Liver (tissue), 9 donors: ENCODE measurements around the gene LCMT1. TPM values are rescaled to one million over a fixed set of nuclear protein-coding genes. Genes with fewer than 3 reads are reported as not detected.

ENCODE experiments used
- DNase-seq: peaks from one replicate; pipeline ENCODE4 v3.0.0-alpha.2; 2017; ENCODE audit warnings: low spot score
- H3K27ac ChIP-seq, 2 donors: one replicate each; pipeline ENCODE4 v1.7.0; 2013; ENCODE audit warnings: inconsistent platforms in 2 of 2, low read length in 2 of 2, control low read depth in 1 of 2, low read depth in 1 of 2, mild to moderate bottlenecking in 1 of 2
- H3K27me3 ChIP-seq, 4 donors: one replicate each; pipeline versions ENCODE4 v1.6.1 to v1.7.0; 2013; ENCODE audit warnings: low read length in 3 of 4, inconsistent platforms in 1 of 4, mild to moderate bottlenecking in 1 of 4, moderate library complexity in 1 of 4; ENCODE audit not compliant: control insufficient read depth in 4 of 4, insufficient read depth in 4 of 4
- H3K36me3 ChIP-seq, 4 donors: one replicate each; pipeline versions ENCODE4 v1.6.1 to v1.7.0; 2013; ENCODE audit warnings: low read length in 3 of 4, mild to moderate bottlenecking in 3 of 4, low read depth in 1 of 4, moderate library complexity in 1 of 4; ENCODE audit not compliant: control insufficient read depth in 4 of 4, insufficient read depth in 3 of 4
- H3K4me1 ChIP-seq, 4 donors: one replicate each; pipeline versions ENCODE4 v1.6.1 to v1.7.0; 2013; ENCODE audit warnings: low read length in 3 of 4, mild to moderate bottlenecking in 3 of 4, moderate library complexity in 1 of 4; ENCODE audit not compliant: control insufficient read depth in 4 of 4, insufficient read depth in 4 of 4
- H3K4me3 ChIP-seq, 3 donors: one replicate each; pipeline versions ENCODE4 v1.6.1 to v1.7.0; 2013; ENCODE audit warnings: low read length in 3 of 3, control low read depth in 1 of 3, low read depth in 1 of 3, mild to moderate bottlenecking in 1 of 3
- H3K9ac ChIP-seq, 2 donors: one replicate each; pipeline ENCODE4 v1.7.0; 2013; ENCODE audit warnings: low read length in 2 of 2, mild to moderate bottlenecking in 2 of 2, moderate library complexity in 2 of 2, control low read depth in 1 of 2, low read depth in 1 of 2
- H3K9me3 ChIP-seq, 4 donors: one replicate each; pipeline versions ENCODE4 v1.6.1 to v1.7.0; 2013; ENCODE audit warnings: low read length in 3 of 4; ENCODE audit not compliant: control insufficient read depth in 4 of 4
- ATF3 ChIP-seq: IDR thresholded peaks from 2 replicates; pipeline ENCODE4 v1.6.1; 2016; ENCODE audit warnings: antibody characterized with exemption
- FOXA1 ChIP-seq: IDR thresholded peaks from 2 replicates; pipeline ENCODE4 v1.6.1; 2016; ENCODE audit warnings: antibody characterized with exemption
- FOXA2 ChIP-seq: IDR thresholded peaks from 2 replicates; pipeline ENCODE4 v1.6.1; 2016; ENCODE audit warnings: antibody characterized with exemption
- GABPA ChIP-seq, 2 donors: IDR thresholded peaks in 1 of 2; conservative IDR thresholded peaks in 1 of 2; 2 replicates each; pipeline ENCODE4 v1.6.1; 2016; ENCODE audit warnings: antibody characterized with exemption in 2 of 2, mild to moderate bottlenecking in 1 of 2, moderate library complexity in 1 of 2
- HNF4G ChIP-seq: IDR thresholded peaks from 2 replicates; pipeline ENCODE4 v1.6.1; 2016; ENCODE audit warnings: antibody characterized with exemption
- JUND ChIP-seq, 2 donors: IDR thresholded peaks; 2 replicates each; pipeline ENCODE4 v1.6.1; 2016; ENCODE audit warnings: antibody characterized with exemption in 2 of 2
- MAX ChIP-seq: IDR thresholded peaks from 2 replicates; pipeline ENCODE4 v1.6.1; 2016; ENCODE audit warnings: antibody characterized with exemption
- REST ChIP-seq: IDR thresholded peaks from 2 replicates; pipeline ENCODE4 v1.6.1; 2016; ENCODE audit warnings: antibody characterized with exemption, mild to moderate bottlenecking
- RXRA ChIP-seq, 2 donors: IDR thresholded peaks; 2 replicates each; pipeline ENCODE4 v1.6.1; 2017 to 2018; ENCODE audit warnings: antibody characterized with exemption in 2 of 2, mild to moderate bottlenecking in 1 of 2
- SP1 ChIP-seq: IDR thresholded peaks from 2 replicates; pipeline ENCODE4 v1.6.1; 2018; ENCODE audit warnings: antibody characterized with exemption, mild to moderate bottlenecking
- TAF1 ChIP-seq: conservative IDR thresholded peaks from 2 replicates; pipeline ENCODE4 v1.6.1; 2016; ENCODE audit warnings: antibody characterized with exemption, mild to moderate bottlenecking
- WGBS: extraction: QIAGEN DNeasy Blood & Tissue Kit; methylation state at CpG from one replicate; pipeline ENCODE4 v1.1.7; 2013; 5-methylcytosine and 5-hydroxymethylcytosine counted together
- polyA plus RNA-seq, 2 donors: library from polyadenylated mRNA; stranded (reverse) in 1 of 2; unstranded in 1 of 2; fragments of 200-250 nt in 1 of 2; fragments of >200 nt in 1 of 2; fragmentation: Nextera tagmentation in 1 of 2; extraction: Ambion mirVana in 1 of 2; gene quantifications; one replicate each; pipeline versions ENCODE4 v1.2.1 to v1.2.3, GENCODE V29; 2013 to 2015
- total RNA-seq, 2 donors: library from RNA; depleted of rRNA; stranded (reverse); fragments of >200 nt; gene quantifications; one replicate each; pipeline ENCODE4 v1.2.3, GENCODE V29; 2014
- donor health status: healthy.
- donor health status: healthy.
- donor health status: healthy.
- donor health status: healthy.
- donor health status: healthy.

Gene LCMT1
- total and polyA plus RNA-seq, 4 donors = 4.8 to 8.2 (median 6.6) TPM

GRCh38 chr16:25138130-25138529, 26.6 kb downstream of the LCMT1 start:
- H3K9me3 ChIP-seq = no peaks in the 10 kb centered on the region
- DNase-seq = no peak
- no peaks in the 10 kb centered on the region for H3K4me1 ChIP-seq
- WGBS = 98% methylated on average over 6 of the region's 6 CpGs
- peaks cover 5 to 44% (median 20%) of the 10 kb centered on the region in 4 donors for H3K36me3 ChIP-seq
- H3K27me3 ChIP-seq = no peaks in the 10 kb centered on the region
- no peak overlapping the region for H3K9ac ChIP-seq
- TF ChIP-seq SP1 = no peak
- H3K27ac ChIP-seq = no peak overlapping the region
- H3K4me3 ChIP-seq = no peak overlapping the region

- Histone ChIP-seq H3K9ac (no peak overlapping the region), H3K9me3 (no peaks in the 10 kb centered on the region), H3K36me3 (peaks cover 3 to 40% (median 19%) of the 10 kb centered on the region in 4 donors), H3K27me3 (no peaks in the 10 kb centered on the region), H3K4me1 (no peaks in the 10 kb centered on the region), H3K27ac (no peak overlapping the region), H3K4me3 (no peak overlapping the region)
- DNase-seq = no peak
- 97% methylated on average over 6 of the region's 6 CpGs for WGBS
- TF ChIP-seq HNF4G = no peak
- TF ChIP-seq MAX = no peak
- TF ChIP-seq JUND (IDR thresholded peaks at IDR 0.05) = no peak
- no peak for TF ChIP-seq FOXA2
- TF ChIP-seq FOXA1 = no peak
- no peak for TF ChIP-seq REST
- TF ChIP-seq RXRA (IDR thresholded peaks at IDR 0.05) = no peak
- TF ChIP-seq TAF1 = no peak
- no peak for TF ChIP-seq SP1
Observed at GRCh38 chr16:25140459-25140858, 28.9 kb downstream of the LCMT1 start.

GRCh38 chr16:25141648-25142047, 30.1 kb downstream of the LCMT1 start:
- DNase-seq = no peak
- TF ChIP-seq FOXA1 = no peak
- no peak for TF ChIP-seq ATF3
- TF ChIP-seq GABPA (IDR thresholded peaks at IDR 0.05 in 1 of 2, conservative IDR thresholded peaks at IDR 0.05 in 1 of 2) = no peak
- no peak for TF ChIP-seq TAF1
- no peaks in the 10 kb centered on the region for H3K9me3 ChIP-seq
- no peaks in the 10 kb centered on the region for H3K27me3 ChIP-seq
- no peak overlapping the region for H3K9ac ChIP-seq
- WGBS = 95% methylated on average over 2 of the region's 2 CpGs
- H3K4me3 ChIP-seq = no peak overlapping the region
- no peaks in the 10 kb centered on the region for H3K4me1 ChIP-seq
- peaks cover 2 to 36% (median 16%) of the 10 kb centered on the region in 4 donors for H3K36me3 ChIP-seq
- no peak overlapping the region for H3K27ac ChIP-seq
